Endothelial cell of umbilical vein (primary cell): ENCODE measurements around the gene TIMELESS. TPM values are rescaled to one million over a fixed set of nuclear protein-coding genes. Genes with fewer than 3 reads are reported as not detected.
"Not testable (repeated sequence)": the region's sequence is repeated elsewhere in the genome, so short reads cannot be mapped to it uniquely, and the experiment has no call there.

Experiments
- BruUV-seq: library from RNA; stranded (reverse); fragments of 400-500 nt; replicated peaks from 2 replicates; lab custom pipeline; 2021; lab: Mats Ljungman, UMichigan
- CTCF ChIA-PET: fragments of 300-600, 350-600 bp; sonication (Branson Sonifier 250); formaldehyde crosslinking; loops from one replicate; lab custom pipeline; 2021; ENCODE audit warnings: antibody characterized with exemption, inconsistent platforms; lab: Charles Lee
- POLR2A ChIA-PET: fragments of 300-600, 350-600 bp; sonication (Branson Sonifier 250); formaldehyde crosslinking; loops from one replicate; lab custom pipeline; 2021; ENCODE audit warnings: antibody characterized with exemption, inconsistent platforms; lab: Charles Lee
- DNase-seq: peaks from one replicate; pipeline ENCODE4 v3.0.0-alpha.2; 2011; ENCODE audit warnings: low read depth, low spot score
- FAIRE-seq: peaks from 2 replicates; lab custom pipeline; 2011; peaks lifted over from hg19 to GRCh38; lab: Jason Lieb, UNC
- H2AFZ ChIP-seq: 2 replicates; pipeline ENCODE4 v1.6.0; 2012; ENCODE audit warnings: low read depth, low read length, control low read depth, inconsistent platforms
- H3K27ac ChIP-seq: 2 replicates; pipeline ENCODE4 v1.5.1; 2011; ENCODE audit warnings: low read depth, mild to moderate bottlenecking, control low read depth, low read length, moderate library complexity; ENCODE audit not compliant: insufficient read depth
- H3K27me3 ChIP-seq, 2 experiments: 2 replicates each; pipeline versions ENCODE4 v1.6.0 to v1.6.1; 2011; ENCODE audit warnings: low read length in 2 of 2, mixed read lengths in 1 of 2; ENCODE audit not compliant: control insufficient read depth in 2 of 2, insufficient read depth in 2 of 2
- H3K36me3 ChIP-seq, 2 experiments: 2 replicates in 1 of 2; 3 replicates in 1 of 2; pipeline ENCODE4 v1.5.1; 2011; ENCODE audit warnings: low read length in 2 of 2, mild to moderate bottlenecking in 1 of 2, moderate library complexity in 1 of 2; ENCODE audit not compliant: control insufficient read depth in 2 of 2, insufficient read depth in 2 of 2; ENCODE audit errors: extremely low read depth in 1 of 2
- H3K4me1 ChIP-seq: 3 replicates; pipeline ENCODE4 v1.5.1; 2011; ENCODE audit warnings: mild to moderate bottlenecking, low read length; ENCODE audit not compliant: control insufficient read depth, insufficient read depth; ENCODE audit errors: extremely low read depth
- H3K4me2 ChIP-seq: 2 replicates; pipeline ENCODE4 v1.6.1; 2011; ENCODE audit warnings: low read length, control low read depth, mixed read lengths; ENCODE audit not compliant: insufficient read depth
- H3K4me3 ChIP-seq, 3 experiments: fragments of 200-600 bp in 1 of 3; sonication (generic), shearing (Covaris generic) in 1 of 3; replicated peaks in 1 of 3; 2 replicates each; pipeline ENCODE4 v1.5.1; 2011 to 2016; ENCODE audit warnings: control low read depth in 3 of 3, low read length in 3 of 3, mild to moderate bottlenecking in 2 of 3, inconsistent platforms in 1 of 3, low read depth in 1 of 3, moderate library complexity in 1 of 3; ENCODE audit not compliant: insufficient read depth in 1 of 3
- H3K79me2 ChIP-seq: 2 replicates; pipeline ENCODE4 v1.6.0; 2012; ENCODE audit warnings: low read length, inconsistent platforms; ENCODE audit not compliant: control insufficient read depth, insufficient read depth
- H3K9ac ChIP-seq: replicated peaks from 2 replicates; pipeline ENCODE3; 2011; ENCODE audit warnings: low read length, control low read depth; ENCODE audit not compliant: insufficient read depth; ENCODE audit errors: extremely low read depth
- H3K9me1 ChIP-seq: replicated peaks from 3 replicates; pipeline ENCODE4 v1.6.0; 2011; ENCODE audit warnings: mild to moderate bottlenecking, low read length; ENCODE audit not compliant: control insufficient read depth, insufficient read depth; ENCODE audit errors: extremely low read depth
- H3K9me3 ChIP-seq: replicated peaks from 2 replicates; pipeline ENCODE4 v1.5.1; 2012; ENCODE audit warnings: low read length, inconsistent platforms; ENCODE audit not compliant: control insufficient read depth, insufficient read depth
- H4K20me1 ChIP-seq: replicated peaks from 2 replicates; pipeline ENCODE3; 2011; ENCODE audit warnings: mild to moderate bottlenecking, low read length; ENCODE audit not compliant: control insufficient read depth, insufficient read depth; ENCODE audit errors: extremely low read depth
- EZH2 ChIP-seq: IDR thresholded peaks from 2 replicates; pipeline ENCODE4 v1.6.1; 2012; ENCODE audit warnings: borderline replicate concordance, low read depth, mild to moderate bottlenecking, moderate library complexity, low read length, inconsistent platforms; ENCODE audit not compliant: severe bottlenecking
- FOS ChIP-seq: IDR thresholded peaks from 2 replicates; pipeline ENCODE4 v1.6.1; 2011; ENCODE audit warnings: mild to moderate bottlenecking, low read length, moderate library complexity, borderline replicate concordance; ENCODE audit not compliant: insufficient read depth
- GATA2 ChIP-seq: IDR thresholded peaks from 2 replicates; pipeline ENCODE4 v1.7.0; 2011; ENCODE audit warnings: low read depth, mild to moderate bottlenecking, moderate library complexity, mixed read lengths, low read length; ENCODE audit not compliant: insufficient read length, insufficient read depth
- MAX ChIP-seq: IDR thresholded peaks from 2 replicates; pipeline ENCODE4 v1.6.1; 2011; ENCODE audit not compliant: insufficient read depth, insufficient read length
- POLR2A ChIP-seq: IDR thresholded peaks from 2 replicates; pipeline ENCODE4 v1.6.1; 2012; ENCODE audit warnings: low read depth, mild to moderate bottlenecking, control low read depth, low read length
- POLR2AphosphoS5 ChIP-seq: IDR thresholded peaks from 2 replicates; pipeline ENCODE4 v1.6.1; 2012; ENCODE audit warnings: low read depth, mild to moderate bottlenecking, control low read depth, low read length, moderate library complexity; ENCODE audit not compliant: insufficient read depth
- dilution Hi-C: fragments of 300-500 bp; cut with MboI; formaldehyde crosslinking; loops from one replicate; pipeline ENCODE4 v1.15.0; 2019; ENCODE audit warnings: low sequenced_read_pairs; ENCODE audit not compliant: extremely low pct_ligation_motif_present
- intact Hi-C: fragments of 100-400 bp; cut with micrococcal nuclease; formaldehyde crosslinking; loops from one replicate; pipeline ENCODE4 v1.10.0; 2022
- polyA plus RNA-seq, 4 experiments: library from polyadenylated mRNA; depleted of rRNA in 3 of 4; stranded (reverse) in 3 of 4; unstranded in 1 of 4; fragments of >200 nt; gene quantifications; 2 replicates each; pipeline versions ENCODE4 v1.2.1 to v1.2.3, GENCODE V29; 2011 to 2012; ENCODE audit warnings: missing spikeins in 1 of 4
- total RNA-seq: library from RNA; stranded (reverse); gene quantifications from 2 replicates; pipeline ENCODE4 v1.2.3, GENCODE V29; 2021

The TIMELESS gene
- total and polyA plus RNA-seq, 2 donors (not counting 3 experiments of a cell fraction or from before 2014, with no cell fraction given), result 6.1 to 28.2 TPM

GRCh38 chr12:56408799-56409417 is 40.3 kb downstream of the TIMELESS start:
- Histone ChIP-seq H2AFZ (no peak overlapping the region), H3K27ac (no peak overlapping the region), H3K9ac (no peak overlapping the region), H3K4me2 (no peak overlapping the region), H4K20me1 (no peaks in the 10 kb centered on the region), H3K9me3 (no peaks in the 10 kb centered on the region), H3K79me2 (no peaks in the 10 kb centered on the region), H3K27me3 (no peaks in the 10 kb centered on the region), H3K36me3 (no peaks in the 10 kb centered on the region), H3K4me3 (no peak overlapping the region), H3K9me1 (no peaks in the 10 kb centered on the region), H3K4me1 (no peaks in the 10 kb centered on the region)
- dilution Hi-C loops, result loop anchor here (10.0 kb wide), 1 partner anchor 64 kb away; no protein-coding TSS in a partner anchor
- BruUV-seq, result no TSS peak
- intact Hi-C loops, result no loop called here
- CTCF ChIA-PET, result interaction anchor here (1.4 kb wide), 1 partner anchor 49 kb away, joined by 3 read pairs; the partner anchor contains the start of gene STAT2
- DNase-seq (no peak), FAIRE-seq (no peak)
- TF ChIP-seq EZH2 (no peak), POLR2AphosphoS5 (no peak), POLR2A (no peak), GATA2 (no peak), MAX (no peak), FOS (no peak)
- POLR2A ChIA-PET, result no interaction called here

- H2AFZ ChIP-seq, H3K27ac ChIP-seq, H3K36me3 ChIP-seq, intact Hi-C loops, H3K4me2 ChIP-seq, BruUV-seq, POLR2A ChIA-PET, H3K27me3 ChIP-seq, H4K20me1 ChIP-seq, H3K79me2 ChIP-seq, DNase-seq, H3K9ac ChIP-seq, CTCF ChIA-PET, FAIRE-seq, H3K4me1 ChIP-seq, H3K9me3 ChIP-seq, H3K4me3 ChIP-seq, H3K9me1 ChIP-seq: not testable (repeated sequence)
- dilution Hi-C loops, result loop anchor here (10.0 kb wide), 1 partner anchor 59 kb away; no protein-coding TSS in a partner anchor
Observed at GRCh38 chr12:56404227-56404626, 45.0 kb downstream of the TIMELESS start.

GRCh38 chr12:56401612-56402011 is 47.6 kb downstream of the TIMELESS start:
- H3K9me1 ChIP-seq, POLR2A ChIA-PET, H3K4me3 ChIP-seq, H3K79me2 ChIP-seq, DNase-seq, H3K36me3 ChIP-seq, H2AFZ ChIP-seq, CTCF ChIA-PET, FAIRE-seq, H3K4me2 ChIP-seq, H3K4me1 ChIP-seq, H3K9me3 ChIP-seq, H4K20me1 ChIP-seq, intact Hi-C loops, H3K27ac ChIP-seq, H3K9ac ChIP-seq, H3K27me3 ChIP-seq, BruUV-seq: not testable (repeated sequence)
- dilution Hi-C loops, result loop anchor here (10.0 kb wide), 1 partner anchor 57 kb away; no protein-coding TSS in a partner anchor
